Thyroid gland (tissue), 4 donors: ENCODE data around the gene MYZAP.

Experiments used
- CTCF ChIP-seq, 6 experiments: fragments of 200-600 bp in 3 of 6; fragments of 450-650 bp in 3 of 6; sonication (generic) in 3 of 6; IDR thresholded peaks; one replicate each; pipeline ENCODE4 v1.5.1; 2016 to 2019; ENCODE audit warnings: antibody characterized with exemption in 6 of 6, mild to moderate bottlenecking in 2 of 6, inconsistent platforms in 1 of 6, moderate library complexity in 1 of 6
- POLR2A ChIP-seq, 2 donors: fragments of 450-650 bp; IDR thresholded peaks; one replicate each; pipeline ENCODE4 v1.6.1; 2017; ENCODE audit warnings: antibody characterized with exemption in 2 of 2, mild to moderate bottlenecking in 2 of 2, moderate library complexity in 1 of 2

- no peak for TF ChIP-seq POLR2A (IDR thresholded peaks at IDR 0.05)
- TF ChIP-seq CTCF (IDR thresholded peaks at IDR 0.05) = no peak
Measured at GRCh38 chr15:57639306-57639705, 47.6 kb downstream of the MYZAP start.
